HG03439 (cell line): ENCODE measurements around the gene CARD11.

ENCODE experiments used
- ATAC-seq: cut with Tn5 transposase; IDR thresholded peaks from one replicate; pipeline ENCODE4 v1.9.1; 2021; ENCODE audit warnings: mild to moderate bottlenecking, moderate library complexity; ENCODE audit not compliant: unreplicated experiment

The CARD11 gene

GRCh38 chr7:3043544-3044371, at the start of gene CARD11:
Gene CARD11 (minus strand): TSS chr7:3043867. CDS start chr7:2958506, 85,361 bp downstream.
- no peak for ATAC-seq

DNA sequence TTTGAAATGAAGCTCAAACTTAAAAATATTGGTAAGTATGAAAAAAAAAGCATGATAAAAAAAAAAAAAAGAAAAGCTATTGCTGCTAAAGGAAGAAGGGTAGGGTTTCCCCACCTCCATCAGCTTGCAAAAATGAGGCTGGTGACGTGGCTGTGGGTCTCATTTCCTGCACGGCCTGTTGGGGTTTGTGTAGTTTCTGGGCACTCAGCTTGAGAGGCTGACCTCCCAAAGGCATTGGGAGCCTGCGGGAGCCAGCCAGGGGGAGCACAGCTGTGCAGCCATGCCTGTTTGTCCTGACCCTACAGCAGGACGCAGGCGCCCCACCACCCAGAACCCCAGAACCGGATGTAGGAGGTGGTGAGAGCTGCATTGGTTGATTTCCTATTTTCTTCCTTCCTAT, 48.8 kb upstream of the CARD11 start:
- no peak for ATAC-seq

DNA sequence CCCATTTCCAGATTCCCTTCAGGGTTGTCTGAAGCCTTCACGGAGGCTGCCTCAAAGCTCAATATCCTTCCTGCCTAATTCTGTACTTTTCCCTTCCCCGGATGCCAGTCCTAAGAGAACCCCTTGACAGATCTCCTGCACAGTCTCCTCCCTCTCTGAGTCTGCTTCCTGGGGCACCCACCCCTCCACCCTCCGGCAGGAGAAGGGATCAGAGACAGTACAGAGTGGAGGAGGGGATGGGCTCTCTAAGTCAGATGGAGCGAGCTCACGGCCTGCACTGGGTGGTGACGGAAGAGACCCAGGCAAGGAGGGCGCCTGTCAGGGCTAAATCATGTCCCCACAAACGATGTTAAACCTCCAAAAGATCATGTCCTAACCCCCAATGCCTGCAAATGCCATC, 48.0 kb upstream of the CARD11 start:
- ATAC-seq, result no peak

DNA sequence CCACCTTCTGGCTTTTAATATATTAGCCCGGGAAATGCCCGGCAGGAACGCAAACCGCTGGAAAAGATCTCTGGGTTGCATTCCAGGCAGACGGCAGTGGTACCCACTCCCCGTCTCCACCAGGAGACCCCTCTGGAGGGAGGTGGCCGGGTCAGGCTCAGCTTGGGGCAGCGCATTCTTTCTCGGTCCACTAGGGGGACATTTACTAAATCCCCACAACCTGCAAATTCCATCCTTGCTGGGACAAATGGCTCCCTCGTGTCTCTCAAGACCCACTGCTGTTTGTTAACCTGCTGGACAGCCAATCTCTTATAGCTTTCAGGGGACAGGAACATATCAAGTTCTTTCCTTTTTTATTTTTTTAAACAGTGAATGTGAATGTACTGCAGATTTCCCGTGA, 45.8 kb upstream of the CARD11 start:
- ATAC-seq, result no peak

- ATAC-seq, result no peak
Measured at GRCh38 chr7:3087243-3087755, 43.6 kb upstream of the CARD11 start.

DNA sequence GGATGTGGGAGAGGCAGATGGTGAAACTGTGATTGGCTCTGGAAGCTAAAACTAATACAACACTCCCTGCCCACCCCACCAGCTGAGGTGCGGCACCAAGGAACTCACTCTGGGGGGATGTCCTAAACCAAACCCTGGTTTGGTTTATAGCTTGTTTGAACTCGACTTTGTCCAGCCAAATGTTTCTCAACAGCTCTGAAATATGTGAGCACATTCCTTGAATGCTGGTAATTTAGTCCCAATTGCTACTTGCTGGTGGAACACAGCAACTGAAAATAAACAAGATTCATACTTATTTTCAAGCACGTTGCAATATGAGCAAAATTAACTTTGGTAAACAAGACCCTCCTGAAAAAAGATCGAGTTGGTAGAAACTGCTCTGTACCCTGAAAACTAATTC, 39.7 kb upstream of the CARD11 start:
- ATAC-seq, result no peak

DNA sequence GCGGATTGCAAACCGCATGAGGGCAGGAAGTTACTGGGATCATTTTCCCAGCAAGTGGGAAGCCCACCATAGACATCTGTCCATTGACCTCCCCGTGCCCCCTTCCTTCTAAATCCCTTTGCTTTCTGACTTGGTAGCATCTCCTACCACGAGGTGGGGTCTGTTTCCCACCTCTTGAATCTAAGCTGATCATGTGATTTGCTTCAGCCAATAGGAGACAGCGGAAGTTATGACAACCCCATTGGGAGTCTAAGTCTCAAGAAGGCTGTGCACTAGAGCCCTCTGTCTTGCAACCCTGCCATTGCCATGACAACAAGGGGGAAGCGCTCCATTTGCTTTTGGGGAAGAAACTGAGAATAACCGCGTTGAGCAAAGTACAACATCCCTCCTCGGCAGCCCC, 39.2 kb upstream of the CARD11 start:
- no peak for ATAC-seq

DNA sequence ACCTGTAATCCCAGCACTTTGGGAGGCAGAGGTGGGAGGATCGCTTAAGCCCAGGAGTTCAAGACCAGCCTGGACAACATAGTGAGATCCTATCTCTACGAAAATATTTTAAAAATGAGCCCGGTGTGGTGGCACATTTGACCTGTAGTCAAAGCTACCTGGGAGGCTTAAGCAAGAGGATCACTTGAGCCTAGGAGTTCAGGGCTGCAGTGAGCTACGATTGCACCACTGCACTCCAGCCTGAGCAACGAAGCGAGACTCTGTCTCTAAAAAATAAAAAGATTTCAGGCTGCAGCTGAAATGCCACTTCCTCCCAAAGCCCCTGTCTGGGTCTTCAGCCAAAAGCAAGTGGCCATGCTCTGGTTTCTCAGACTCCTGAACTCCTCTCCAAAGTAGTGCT, 38.7 kb upstream of the CARD11 start:
- no peak for ATAC-seq

DNA sequence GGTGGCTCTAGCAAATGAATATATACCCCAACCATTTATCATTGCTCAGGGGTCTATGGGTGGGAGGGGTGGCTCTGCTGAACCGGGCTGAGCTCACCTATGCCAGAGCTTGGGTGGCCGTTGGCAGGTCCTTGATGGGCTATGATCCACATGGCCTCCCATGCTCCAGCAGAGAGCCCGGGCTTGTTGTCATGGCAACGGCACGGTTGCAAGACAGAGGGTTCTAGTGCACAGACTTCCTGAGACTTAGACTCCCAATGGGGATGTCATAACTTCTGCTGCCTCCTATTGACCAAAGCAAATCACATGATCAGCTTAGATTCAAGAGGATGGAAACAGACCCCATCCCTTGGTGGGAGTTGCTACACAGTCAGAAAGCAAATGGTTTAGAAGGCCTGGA, 36.4 kb upstream of the CARD11 start:
- no peak for ATAC-seq

DNA sequence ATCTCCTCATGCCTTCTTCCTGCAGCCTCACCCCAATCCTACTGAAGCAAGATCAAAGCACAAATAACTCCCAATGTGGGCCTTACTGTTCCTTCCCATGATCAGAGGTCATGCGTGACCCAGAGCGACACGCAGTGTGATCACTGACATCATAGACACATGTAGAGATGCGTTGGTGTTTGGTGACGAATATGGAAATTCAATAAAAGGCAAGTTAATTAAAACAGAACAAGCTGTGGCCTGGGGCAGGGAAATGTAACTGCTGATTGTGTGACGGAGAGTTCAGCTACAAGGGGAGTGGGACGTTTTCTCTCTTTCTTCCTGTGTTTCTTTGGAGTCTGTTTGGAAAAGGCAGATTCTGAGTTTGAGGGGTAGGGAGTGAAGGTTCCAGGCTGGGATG, 34.8 kb upstream of the CARD11 start:
- ATAC-seq, result no peak

- ATAC-seq, result no peak
Measured at GRCh38 chr7:3076700-3077099, 33.0 kb upstream of the CARD11 start.

DNA sequence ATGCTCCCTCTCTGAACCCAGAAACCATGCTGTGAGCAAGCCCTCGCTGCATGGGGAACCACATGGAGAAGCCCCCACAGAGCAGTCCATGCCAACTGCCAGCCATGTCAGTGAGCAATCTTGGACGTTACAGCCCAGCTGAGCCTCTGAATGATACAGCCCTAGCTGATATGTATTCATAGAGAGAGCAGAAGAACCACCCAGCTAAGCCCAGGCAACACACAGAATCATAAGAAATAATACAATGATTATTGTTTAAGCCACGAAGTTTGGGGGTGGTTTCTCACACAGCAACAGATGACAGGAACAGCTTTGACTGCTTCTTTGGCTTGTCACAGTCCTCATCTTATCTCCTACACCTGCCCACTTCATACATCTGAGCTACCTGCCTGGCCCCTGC, 32.5 kb upstream of the CARD11 start:
- ATAC-seq, result no peak

- ATAC-seq, result no peak
Measured at GRCh38 chr7:3075441-3075840, 31.8 kb upstream of the CARD11 start.

DNA sequence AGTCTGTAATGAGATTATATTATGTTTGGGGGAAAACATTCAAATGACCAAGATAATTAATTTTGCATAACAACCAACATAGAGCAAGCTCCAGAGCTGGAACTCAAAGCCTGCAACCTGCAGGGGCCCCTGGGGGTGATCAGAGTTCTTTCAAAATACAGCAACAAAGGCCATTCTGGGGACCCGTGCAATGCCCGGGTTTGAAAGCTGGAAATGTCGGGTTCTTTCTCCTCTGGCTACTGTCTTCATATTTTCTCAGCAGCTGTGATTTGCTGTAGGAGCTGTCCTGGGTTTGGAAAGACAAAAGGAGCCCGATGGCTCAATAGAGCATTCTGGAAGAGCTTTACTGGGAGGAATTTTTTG, 30.8 kb upstream of the CARD11 start:
- ATAC-seq, result no peak

GRCh38 chr7:3073763-3074458, 30.2 kb upstream of the CARD11 start:
- no peak for ATAC-seq

DNA sequence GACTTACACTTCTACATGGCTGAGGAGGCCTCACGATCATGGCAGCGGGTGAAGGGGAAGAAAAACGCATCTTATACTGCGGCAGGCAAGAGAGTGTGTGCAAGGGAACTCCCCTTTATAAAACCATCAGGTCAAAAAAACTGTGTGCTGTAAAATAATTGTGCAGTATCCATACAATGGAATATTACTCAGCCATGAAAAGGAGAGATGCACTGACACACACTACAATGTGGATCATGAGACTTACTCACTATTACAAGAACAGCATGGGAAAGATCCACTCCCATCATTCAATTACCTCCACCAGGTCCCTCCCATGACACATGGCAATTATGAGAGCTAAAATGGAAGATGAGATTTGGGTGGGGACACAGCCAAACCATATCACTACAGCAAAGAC, 27.2 kb upstream of the CARD11 start:
- no peak for ATAC-seq

DNA sequence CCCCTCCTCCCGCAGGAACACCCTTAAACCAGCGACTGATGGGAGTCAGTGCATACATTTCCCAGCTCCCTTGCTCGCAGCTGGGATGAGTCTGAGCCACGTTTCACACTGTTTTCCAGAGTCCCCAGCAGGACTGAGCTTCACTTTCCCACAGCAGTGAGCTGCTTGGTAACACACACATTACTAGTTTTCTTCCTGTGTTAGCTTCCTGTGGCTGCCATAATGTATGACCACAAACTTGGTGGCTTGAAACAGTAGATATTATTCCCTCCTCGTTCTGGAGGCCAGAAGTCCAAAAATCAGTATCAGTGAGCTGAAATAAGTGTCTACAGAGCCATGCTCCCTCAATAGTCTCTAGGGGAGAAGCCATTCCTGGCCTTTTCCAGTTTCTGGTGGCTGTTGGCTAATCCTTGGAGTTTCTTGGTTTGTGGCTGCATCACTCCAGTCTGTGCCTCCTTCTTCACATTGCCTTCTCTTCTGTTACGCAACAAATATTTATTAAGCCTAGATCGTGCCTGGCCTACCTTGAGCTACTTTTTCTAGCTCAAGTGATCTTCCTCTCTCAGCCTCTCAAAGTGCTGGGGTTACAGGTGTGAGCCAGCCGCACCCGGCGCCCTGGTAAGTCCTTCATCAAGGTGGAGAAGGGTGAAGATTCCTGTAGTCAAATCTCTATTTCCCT, 26.2 kb upstream of the CARD11 start:
- no peak for ATAC-seq

- no peak for ATAC-seq
Measured at GRCh38 chr7:3068530-3068929, 24.9 kb upstream of the CARD11 start.

DNA sequence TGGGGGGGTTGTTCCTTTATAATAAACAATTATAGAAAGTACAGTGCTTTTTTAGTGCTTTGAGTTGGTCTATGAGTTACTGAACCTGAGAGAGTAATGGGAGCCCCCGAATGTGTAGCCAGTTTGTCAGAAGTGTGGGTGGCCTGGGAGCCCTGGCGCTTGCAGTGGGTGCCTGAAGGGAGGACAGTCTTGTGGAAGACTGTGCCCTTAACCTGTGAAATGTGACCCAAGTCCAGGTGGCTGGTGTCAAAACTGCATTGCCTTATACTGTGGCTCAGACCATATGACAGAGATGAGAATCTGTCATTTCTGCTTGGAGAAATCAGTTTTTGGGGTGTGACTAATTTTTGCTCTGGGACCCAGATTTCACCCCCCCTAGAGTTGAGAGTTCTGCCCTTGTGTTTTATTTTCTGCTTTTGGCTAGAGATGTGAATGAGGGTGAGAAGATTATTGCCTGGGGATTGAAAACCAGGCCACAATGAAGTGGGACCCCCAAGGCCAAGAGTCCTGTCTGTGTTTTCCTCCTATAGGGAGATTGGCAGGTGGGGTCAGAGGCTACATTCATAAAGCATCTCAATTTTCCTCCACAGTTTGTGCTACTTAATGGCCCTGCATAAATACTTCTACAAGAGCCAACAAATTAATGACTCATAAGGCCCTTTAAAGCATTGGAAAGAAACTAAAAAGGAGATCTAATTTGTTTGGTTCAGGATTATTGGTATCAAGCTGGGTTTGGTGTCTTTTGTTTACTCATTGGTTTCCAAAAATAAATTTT, 24.1 kb upstream of the CARD11 start:
- ATAC-seq, result no peak

- ATAC-seq, result no peak
Measured at GRCh38 chr7:3067193-3067592, 23.5 kb upstream of the CARD11 start.

DNA sequence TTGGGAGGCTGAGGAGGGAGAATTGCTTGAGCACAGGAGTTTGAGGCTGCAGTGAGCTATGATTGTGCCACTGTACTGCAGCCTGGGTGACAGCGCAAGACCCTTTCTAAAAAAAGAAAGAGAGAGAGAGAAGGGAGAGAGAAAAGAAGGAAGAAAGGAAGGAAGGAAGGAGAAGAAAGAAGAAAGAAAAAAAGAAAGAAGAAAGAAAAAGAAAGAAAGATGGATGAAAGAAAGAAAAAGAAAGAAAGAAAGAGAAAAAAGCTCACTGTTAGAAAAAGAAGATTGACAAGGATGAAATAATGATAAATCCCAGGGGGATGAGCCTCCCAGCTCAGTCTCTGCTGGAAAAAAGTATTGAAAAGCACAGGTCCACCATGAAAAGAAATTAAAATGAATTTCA, 22.8 kb upstream of the CARD11 start:
- ATAC-seq, result no peak
